Breast epithelium (tissue), 4 donors: Measurements from ENCODE around the gene UGT1A9. TPM values are rescaled to one million over a fixed set of nuclear protein-coding genes. Genes with fewer than 3 reads are reported as not detected.

ENCODE experiments used
- DNase-seq, 2 donors: peaks; one replicate each; pipeline ENCODE4 v3.0.0-alpha.2; 2019; ENCODE audit warnings: low spot score in 2 of 2
- H3K27ac ChIP-seq, 2 donors: fragments of 200-600 bp; sonication (generic) in 1 of 2; one replicate each; pipeline ENCODE4 v1.5.1; 2016 to 2019; ENCODE audit warnings: mild to moderate bottlenecking in 1 of 2
- H3K27me3 ChIP-seq, 2 donors: fragments of 200-600 bp; sonication (generic) in 1 of 2; one replicate each; pipeline versions ENCODE4 v1.5.1 to v1.6.0; 2017 to 2019; ENCODE audit warnings: control low read depth in 1 of 2, mild to moderate bottlenecking in 1 of 2
- H3K36me3 ChIP-seq: fragments of 200-600 bp; one replicate; pipeline ENCODE4 v1.5.1; 2019
- H3K4me1 ChIP-seq, 2 donors: fragments of 200-600 bp; sonication (generic); one replicate each; pipeline ENCODE4 v1.5.1; 2016 to 2019; ENCODE audit warnings: control low read depth in 1 of 2
- H3K4me3 ChIP-seq, 3 donors: fragments of 200-600 bp; sonication (generic); 1 replicate in 2 of 3; 2 replicates in 1 of 3; pipeline ENCODE4 v1.5.1; 2016 to 2019; ENCODE audit warnings: mild to moderate bottlenecking in 3 of 3, moderate library complexity in 2 of 3
- H3K9me3 ChIP-seq, 2 donors: fragments of 200-600 bp; sonication (generic) in 1 of 2; one replicate each; pipeline ENCODE4 v1.5.1; 2016 to 2019; ENCODE audit warnings: control low read depth in 1 of 2
- CTCF ChIP-seq, 3 donors: fragments of 450-650 bp; IDR thresholded peaks; one replicate each; pipeline ENCODE4 v1.5.1; 2016 to 2017; ENCODE audit warnings: antibody characterized with exemption in 3 of 3, mild to moderate bottlenecking in 3 of 3, moderate library complexity in 3 of 3
- POLR2A ChIP-seq: fragments of 450-650 bp; IDR thresholded peaks from one replicate; pipeline ENCODE4 v1.6.1; 2016; ENCODE audit warnings: antibody characterized with exemption, mild to moderate bottlenecking, moderate library complexity
- POLR2AphosphoS5 ChIP-seq, 3 donors: sonication (generic); formaldehyde crosslinking; IDR thresholded peaks; one replicate each; pipeline ENCODE4 v1.6.1; 2017; ENCODE audit warnings: antibody characterized with exemption in 3 of 3
- intact Hi-C: fragments of 100-400 bp; cut with DNase I; formaldehyde crosslinking; loops from one replicate; pipeline ENCODE4 v1.15.1; 2023; ENCODE audit warnings: low total_unique reads
- total RNA-seq, 3 donors: library from RNA; depleted of rRNA; stranded (reverse); fragments of >200 nt; gene quantifications; one replicate each; pipeline ENCODE4 v1.1.0, GENCODE V29; 2016

Gene UGT1A9
- total RNA-seq, 3 donors from 2014 or later = not detected

GRCh38 chr2:233820774-233821105 is 149.0 kb downstream of the UGT1A9 start:
- no peaks in the 10 kb centered on the region for H3K27me3 ChIP-seq
- no peak overlapping the region for H3K27ac ChIP-seq
- DNase-seq = no peak
- no peak overlapping the region for H3K4me3 ChIP-seq
- TF ChIP-seq CTCF (IDR thresholded peaks at IDR 0.05) (no peak), POLR2A (no peak), POLR2AphosphoS5 (IDR thresholded peaks at IDR 0.05) (no peak)
- intact Hi-C loops = no loop called here
- no peaks in the 10 kb centered on the region for H3K4me1 ChIP-seq
- H3K36me3 ChIP-seq = no peaks in the 10 kb centered on the region
- no peaks in the 10 kb centered on the region for H3K9me3 ChIP-seq

- Histone ChIP-seq H3K4me1 (no peaks in the 10 kb centered on the region), H3K27me3 (no peaks in the 10 kb centered on the region), H3K9me3 (no peaks in the 10 kb centered on the region), H3K36me3 (no peaks in the 10 kb centered on the region), H3K27ac (no peak overlapping the region), H3K4me3 (no peak overlapping the region)
- TF ChIP-seq POLR2A = no peak
- TF ChIP-seq POLR2AphosphoS5 (IDR thresholded peaks at IDR 0.05) = no peak
- TF ChIP-seq CTCF (IDR thresholded peaks at IDR 0.05) = no peak
- intact Hi-C loops = no loop called here
- DNase-seq = no peak
Measured at GRCh38 chr2:233821196-233821595, 149.5 kb downstream of the UGT1A9 start.

- no peak for DNase-seq
- Histone ChIP-seq H3K4me3 (no peak overlapping the region), H3K4me1 (no peaks in the 10 kb centered on the region), H3K27me3 (no peaks in the 10 kb centered on the region), H3K36me3 (no peaks in the 10 kb centered on the region), H3K27ac (no peak overlapping the region), H3K9me3 (no peaks in the 10 kb centered on the region)
- intact Hi-C loops = no loop called here
- TF ChIP-seq POLR2A (no peak), POLR2AphosphoS5 (IDR thresholded peaks at IDR 0.05) (no peak), CTCF (IDR thresholded peaks at IDR 0.05) (no peak)
Measured at GRCh38 chr2:233821709-233822100, 150.0 kb downstream of the UGT1A9 start.

GRCh38 chr2:233822101-233822771 is 150.5 kb downstream of the UGT1A9 start:
- Histone ChIP-seq H3K4me1 (no peaks in the 10 kb centered on the region), H3K36me3 (no peaks in the 10 kb centered on the region), H3K27ac (no peak overlapping the region), H3K4me3 (no peak overlapping the region), H3K9me3 (no peaks in the 10 kb centered on the region), H3K27me3 (no peaks in the 10 kb centered on the region)
- TF ChIP-seq CTCF (IDR thresholded peaks at IDR 0.05) = no peak
- no peak for TF ChIP-seq POLR2A
- TF ChIP-seq POLR2AphosphoS5 (IDR thresholded peaks at IDR 0.05) = no peak
- no peak for DNase-seq
- intact Hi-C loops = no loop called here

Other genes with a start within 250 kb of the UGT1A9 start
- 10 to 100 TPM; 29.2 to 53.4 (median 35.2) TPM for gene USP40, start 105.1 kb upstream of the UGT1A9 start, total RNA-seq
- gene UGT1A8, start 54.3 kb upstream of the UGT1A9 start, total RNA-seq = not detected
- gene UGT1A10, start 35.5 kb upstream of the UGT1A9 start, total RNA-seq = not detected
- gene UGT1A7, start 10.0 kb downstream of the UGT1A9 start, total RNA-seq = not detected
- not detected for gene UGT1A6, start 21.0 kb downstream of the UGT1A9 start, total RNA-seq
- gene UGT1A5, start 41.0 kb downstream of the UGT1A9 start, total RNA-seq = not detected
- not detected for gene UGT1A4, start 46.8 kb downstream of the UGT1A9 start, total RNA-seq
- under 1 TPM in 1 of 3 donors, not detected in 2; 0.16 TPM for gene UGT1A3, start 57.1 kb downstream of the UGT1A9 start, total RNA-seq
- gene UGT1A1, start 88.4 kb downstream of the UGT1A9 start, total RNA-seq = not detected
- gene MROH2A, start 106.4 kb downstream of the UGT1A9 start, total RNA-seq = not detected
- gene HJURP, start 182.6 kb downstream of the UGT1A9 start, total RNA-seq = 1 to 10 TPM in 1 of 3 donors, under 1 TPM in 1, not detected in 1; 0.33 to 3.0 TPM
- not detected for gene TRPM8, start 245.5 kb downstream of the UGT1A9 start, total RNA-seq